GM20431 (cell line): Measurements from ENCODE around the gene CDC26.

ENCODE experiments used
- in situ Hi-C: fragments of 300-500 bp; cut with MseI, MboI; formaldehyde crosslinking; loops from one replicate; pipeline ENCODE4 v1.15.0; 2020; ENCODE audit warnings: low sequenced_read_pairs; ENCODE audit not compliant: unreplicated experiment

Gene CDC26

DNA sequence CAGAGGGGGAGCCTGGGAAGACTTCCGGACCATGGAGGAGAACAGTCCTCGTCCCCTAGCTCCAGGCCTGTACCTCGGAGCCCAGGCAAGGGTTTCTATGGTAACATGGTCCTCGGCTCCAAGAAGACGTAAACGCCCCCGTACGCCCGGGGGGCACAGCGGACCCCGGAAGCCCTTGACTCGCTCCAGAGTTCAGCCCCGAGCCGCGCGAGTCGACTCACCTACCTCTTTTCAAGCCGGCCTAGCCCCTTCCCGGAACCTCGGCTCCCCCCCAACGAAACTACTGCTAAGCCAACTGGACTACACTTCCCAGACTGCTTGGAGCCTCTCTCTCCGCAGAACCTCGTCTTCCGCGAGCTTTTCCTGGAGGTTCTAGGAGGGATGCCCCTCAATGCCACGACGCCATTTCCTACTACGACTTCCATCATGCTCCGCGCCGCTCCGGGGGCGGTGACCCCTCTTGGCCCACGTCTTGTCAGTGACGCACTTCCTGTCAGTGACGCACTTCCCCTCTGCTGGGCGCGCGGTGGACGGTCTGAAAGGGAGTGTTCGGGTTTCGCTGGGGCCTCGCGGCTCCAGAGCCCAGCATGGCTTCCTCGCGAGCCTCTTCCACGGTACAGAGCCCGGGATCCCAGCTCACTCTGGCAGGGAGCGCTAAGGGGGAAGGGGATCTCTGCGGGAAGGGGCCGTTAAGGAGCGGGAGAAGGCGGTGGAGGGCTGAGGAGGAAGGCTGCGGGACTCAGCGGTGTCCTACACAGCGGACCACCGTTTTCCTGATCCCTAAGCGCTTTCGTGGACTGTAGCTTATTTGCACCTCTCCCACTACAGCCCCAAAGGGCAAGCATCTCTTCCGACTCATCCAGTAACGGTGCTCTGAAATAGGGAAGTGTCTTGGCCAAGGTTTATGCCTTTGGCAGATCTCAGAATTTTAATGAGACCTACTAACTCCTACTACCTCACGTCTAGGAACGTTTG lies at the start of gene CDC26, which contains the start of gene PRPF4:
TSS of gene CDC26 (minus strand) at position 416 of the 975 bp plus-strand sequence. CDS start 3,065 bp downstream, outside the sequence.
TSS of gene PRPF4 (plus strand) at position 502 of the 975 bp plus-strand sequence. CDS start at position 588, 86 bp downstream.
- in situ Hi-C loops, result no loop called here

DNA sequence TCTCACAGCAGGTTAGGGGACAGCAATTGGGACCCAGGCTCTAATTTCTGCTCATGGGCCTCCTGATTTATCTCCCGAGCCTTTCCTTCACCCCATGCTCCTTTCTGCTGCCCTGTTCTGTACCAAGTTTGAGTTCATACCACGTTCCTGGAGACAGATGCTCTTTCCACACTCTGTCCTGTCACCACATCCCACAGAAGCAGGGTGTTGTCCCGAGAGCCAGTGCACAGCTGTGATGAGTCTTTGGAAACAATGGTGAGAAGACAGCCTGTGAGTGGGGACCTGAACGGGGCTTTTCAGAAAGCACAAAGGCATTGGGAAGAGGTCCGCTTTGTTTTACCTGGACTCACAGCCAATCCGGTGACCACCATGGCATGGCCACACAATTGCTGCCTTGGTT lies 47.3 kb upstream of the CDC26 start:
- in situ Hi-C loops, result loop anchor here (25.0 kb wide), 1 partner anchor 340 kb away; no protein-coding TSS in a partner anchor

DNA sequence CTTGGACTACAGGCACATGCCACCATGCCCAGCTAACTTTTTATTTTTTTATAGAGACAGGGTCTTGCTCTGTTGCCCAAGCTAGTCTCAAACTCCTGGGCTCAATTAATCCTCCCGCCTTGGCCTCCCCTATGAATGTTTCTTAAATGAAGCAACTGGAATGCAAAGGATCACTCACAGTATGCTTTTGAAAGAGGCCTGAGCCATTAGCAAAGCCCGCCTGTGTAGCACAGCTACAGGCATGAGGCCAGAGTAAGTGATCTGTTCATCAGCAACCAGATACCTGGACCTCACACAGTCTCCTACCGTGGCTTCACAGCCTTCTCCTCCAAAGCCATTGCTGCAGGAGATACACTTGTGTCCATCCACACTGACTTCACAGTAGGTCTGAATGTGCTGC lies 44.7 kb upstream of the CDC26 start:
- in situ Hi-C loops, result loop anchor here (25.0 kb wide), 1 partner anchor 342 kb away; no protein-coding TSS in a partner anchor

GRCh38 chr9:113319054-113319453 lies 43.7 kb upstream of the CDC26 start:
- in situ Hi-C loops, result loop anchor here (25.0 kb wide), 1 partner anchor 343 kb away; no protein-coding TSS in a partner anchor

DNA sequence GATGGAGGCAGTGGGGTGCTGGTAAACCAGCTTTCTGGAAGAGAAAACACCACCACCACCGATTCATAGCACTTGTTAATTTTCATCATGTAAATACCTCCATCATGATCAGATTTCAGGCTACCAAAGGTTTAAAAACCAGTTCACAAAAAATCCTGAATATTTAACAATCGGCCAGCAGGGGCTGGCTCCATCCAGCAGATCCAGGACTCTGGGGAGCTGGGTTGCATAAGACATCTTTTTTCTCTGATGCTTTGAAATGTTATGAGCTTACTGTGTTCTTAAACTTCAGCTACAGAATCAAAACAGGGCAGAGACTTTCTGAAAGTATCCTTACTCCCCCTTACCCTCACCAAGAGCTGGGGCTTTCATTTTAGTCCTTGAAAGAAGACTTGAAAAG lies 42.4 kb upstream of the CDC26 start:
- in situ Hi-C loops, result loop anchor here (25.0 kb wide), 1 partner anchor 345 kb away; no protein-coding TSS in a partner anchor

DNA sequence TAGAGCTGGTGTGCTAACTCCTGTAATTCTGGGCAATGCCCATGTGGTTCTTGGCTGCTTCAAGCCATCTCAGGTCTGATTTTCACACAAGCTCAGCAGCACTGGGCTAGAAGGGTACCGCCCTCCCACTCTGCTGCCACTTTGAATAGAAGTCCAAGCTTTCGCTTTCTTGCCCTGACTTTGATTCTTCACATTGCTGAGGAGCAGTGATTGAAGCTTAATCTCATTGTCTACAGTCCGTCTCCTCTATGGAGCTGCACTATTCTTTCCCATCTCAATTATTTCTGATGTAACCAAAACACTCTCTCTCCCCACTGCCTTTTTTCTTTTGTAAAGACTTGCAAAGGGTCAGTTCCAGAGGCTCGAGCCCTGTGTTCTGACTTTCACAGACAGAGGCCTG lies 40.7 kb upstream of the CDC26 start:
- in situ Hi-C loops, result loop anchor here (25.0 kb wide), 1 partner anchor 346 kb away; no protein-coding TSS in a partner anchor

- in situ Hi-C loops, result loop anchor here (25.0 kb wide), 1 partner anchor 347 kb away; no protein-coding TSS in a partner anchor
Observed at GRCh38 chr9:113315231-113315630, 39.9 kb upstream of the CDC26 start.

GRCh38 chr9:113313261-113313660 lies 37.9 kb upstream of the CDC26 start:
- in situ Hi-C loops, result loop anchor here (25.0 kb wide), 1 partner anchor 349 kb away; no protein-coding TSS in a partner anchor

GRCh38 chr9:113311961-113312360 lies 36.6 kb upstream of the CDC26 start:
- in situ Hi-C loops, result loop anchor here (25.0 kb wide), 1 partner anchor 350 kb away; no protein-coding TSS in a partner anchor

DNA sequence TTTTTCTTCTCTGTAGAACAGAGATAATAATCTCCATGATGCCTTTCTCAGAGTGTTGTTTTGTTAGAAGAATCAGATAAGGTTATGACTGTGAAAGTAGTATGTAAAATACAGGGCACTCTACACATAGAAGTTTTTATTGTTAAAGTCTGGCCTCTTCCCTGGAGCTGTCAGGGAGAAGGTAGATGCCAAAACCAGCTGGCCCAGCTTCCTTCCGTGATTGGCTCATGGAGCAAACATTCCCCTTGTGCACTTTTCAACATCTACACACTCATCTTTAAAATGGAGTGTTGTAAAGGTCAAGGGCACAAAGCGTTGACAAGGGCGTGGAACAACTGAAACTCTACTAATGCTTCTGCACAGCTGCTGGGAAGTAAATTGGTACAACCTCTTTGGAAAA lies 35.2 kb upstream of the CDC26 start:
- in situ Hi-C loops, result loop anchor here (25.0 kb wide), 1 partner anchor 352 kb away; no protein-coding TSS in a partner anchor

DNA sequence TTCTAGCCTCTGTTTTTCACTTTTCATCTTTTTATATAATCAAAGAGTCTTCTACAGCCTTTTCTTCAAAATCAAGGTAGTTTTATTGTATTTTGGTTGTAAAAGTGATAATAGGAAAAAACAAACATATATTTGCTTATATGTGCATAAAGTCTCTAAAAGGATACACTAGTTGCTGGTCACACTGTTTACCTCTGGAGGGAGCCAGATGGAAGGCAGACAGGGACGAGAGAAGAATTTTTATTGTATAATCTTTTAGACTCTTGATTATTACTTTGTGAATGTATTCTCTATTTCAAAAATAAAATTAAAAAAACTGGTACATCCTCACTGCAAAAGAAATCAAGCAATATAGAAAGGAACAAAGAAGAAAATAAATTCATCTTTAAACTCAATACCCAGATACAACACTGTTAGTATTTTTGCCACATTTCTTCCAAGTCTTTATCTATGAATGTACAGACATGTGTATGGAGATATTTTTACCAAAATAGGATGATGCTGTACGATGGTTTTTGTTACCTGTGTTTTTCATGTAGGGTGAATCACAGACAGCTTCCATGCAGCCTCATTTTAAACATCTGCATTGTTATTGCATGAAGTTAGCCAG lies 33.9 kb upstream of the CDC26 start:
- in situ Hi-C loops, result loop anchor here (25.0 kb wide), 1 partner anchor 353 kb away; no protein-coding TSS in a partner anchor

DNA sequence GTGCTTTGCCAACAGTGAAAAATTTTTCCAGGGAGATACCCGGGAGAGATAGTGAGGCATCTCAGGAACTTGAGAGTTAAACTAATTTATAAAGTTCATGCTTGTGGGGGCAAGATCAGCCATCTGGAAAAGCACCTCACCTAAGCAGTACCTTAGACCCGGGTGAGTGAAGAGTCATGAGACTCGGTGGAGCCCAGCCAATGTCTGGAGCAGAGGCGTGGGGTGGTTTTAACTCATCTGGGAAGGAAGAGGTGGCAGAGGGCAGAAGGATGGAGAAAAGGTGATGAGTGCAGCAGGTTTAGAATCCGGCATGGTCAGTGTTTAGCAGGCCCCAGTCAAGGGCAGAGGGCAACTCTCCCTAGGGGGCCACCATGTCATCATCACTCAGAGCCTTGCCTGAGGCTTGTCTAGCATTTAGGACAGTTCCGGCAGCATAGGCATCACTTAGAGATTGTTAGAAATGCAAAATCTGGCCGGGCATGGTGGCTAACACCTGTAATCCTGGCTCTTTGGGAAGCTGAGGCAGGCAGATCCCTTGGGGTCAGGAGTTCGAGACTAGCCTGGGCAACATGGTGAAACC lies 32.1 kb upstream of the CDC26 start:
- in situ Hi-C loops, result loop anchor here (25.0 kb wide), 1 partner anchor 355 kb away; no protein-coding TSS in a partner anchor

DNA sequence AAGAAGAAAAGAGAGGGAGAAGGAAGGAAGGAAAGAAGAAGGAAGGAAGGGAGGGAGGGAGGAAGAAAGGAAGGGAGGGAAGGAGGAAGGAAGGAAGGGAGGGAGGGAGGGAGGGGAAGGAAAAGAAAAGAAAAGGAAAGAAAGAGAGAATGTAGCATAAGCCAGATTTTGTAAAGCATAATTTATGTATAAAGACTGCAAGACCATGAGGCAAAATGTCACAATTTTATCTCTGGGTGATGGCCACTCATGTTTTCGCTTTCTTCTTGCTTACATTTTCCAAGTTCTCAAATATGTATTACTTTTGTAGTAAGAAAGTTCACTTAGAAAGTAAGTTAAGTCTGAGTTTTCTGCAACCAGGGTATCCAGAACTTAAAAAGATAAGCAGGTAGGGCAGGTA lies 31.2 kb upstream of the CDC26 start:
- in situ Hi-C loops, result loop anchor here (25.0 kb wide), 1 partner anchor 356 kb away; no protein-coding TSS in a partner anchor

DNA sequence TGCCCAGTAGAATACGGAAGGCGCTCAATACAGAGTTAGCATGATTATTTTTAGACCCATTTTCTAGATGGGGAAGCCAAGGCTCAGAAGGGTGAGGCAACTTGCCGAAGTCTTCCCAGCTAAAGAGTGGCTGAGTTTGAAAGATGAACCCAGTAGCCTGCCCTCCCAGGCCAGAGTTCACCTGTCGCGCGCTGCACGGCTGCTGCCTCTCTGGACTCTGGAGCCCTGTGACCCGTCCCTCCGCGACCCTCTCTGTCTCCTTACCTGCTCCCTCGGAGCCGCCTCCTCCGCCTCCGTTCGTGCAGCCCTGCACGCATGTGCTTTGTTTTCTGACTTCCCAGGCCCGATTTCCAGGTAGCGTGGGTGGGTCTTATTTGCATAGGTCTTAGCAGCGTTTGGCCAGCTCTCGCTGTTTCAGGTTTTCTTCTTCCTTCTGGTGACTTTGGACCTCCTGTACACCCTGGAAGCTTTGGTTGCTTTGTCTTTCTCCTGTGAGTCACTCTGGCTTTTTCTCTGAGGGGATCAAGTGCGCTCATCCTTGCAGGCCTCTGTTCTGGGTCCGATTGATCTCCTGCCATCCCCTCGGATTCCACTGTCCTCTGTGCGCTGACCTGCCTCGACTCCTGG lies 27.5 kb upstream of the CDC26 start, which contains the start of gene RNF183:
TSS of gene RNF183 (minus strand) at position 585 of the 627 bp plus-strand sequence. CDS start 5,192 bp downstream, outside the sequence.
- in situ Hi-C loops, result loop anchor here (25.0 kb wide), 1 partner anchor 359 kb away; no protein-coding TSS in a partner anchor

DNA sequence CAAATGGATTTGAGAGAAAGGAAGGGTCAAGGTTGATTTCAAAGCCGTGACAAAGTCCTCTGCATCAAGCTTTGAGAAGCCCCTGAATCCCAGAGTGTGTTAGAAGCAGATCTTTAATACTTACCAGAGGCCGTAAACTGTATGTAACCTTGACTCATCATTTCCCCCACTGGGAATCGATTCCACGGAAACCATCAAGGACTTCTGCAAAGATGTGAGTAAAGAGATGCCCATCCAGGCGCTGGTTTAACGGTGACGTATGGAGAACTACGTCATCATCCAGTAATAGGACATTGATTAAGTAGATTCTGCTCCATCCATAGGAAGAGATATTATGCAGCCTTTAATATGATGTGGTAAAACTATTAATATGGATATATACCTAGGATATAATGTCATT lies 26.2 kb upstream of the CDC26 start:
- in situ Hi-C loops, result loop anchor here (25.0 kb wide), 1 partner anchor 361 kb away; no protein-coding TSS in a partner anchor

DNA sequence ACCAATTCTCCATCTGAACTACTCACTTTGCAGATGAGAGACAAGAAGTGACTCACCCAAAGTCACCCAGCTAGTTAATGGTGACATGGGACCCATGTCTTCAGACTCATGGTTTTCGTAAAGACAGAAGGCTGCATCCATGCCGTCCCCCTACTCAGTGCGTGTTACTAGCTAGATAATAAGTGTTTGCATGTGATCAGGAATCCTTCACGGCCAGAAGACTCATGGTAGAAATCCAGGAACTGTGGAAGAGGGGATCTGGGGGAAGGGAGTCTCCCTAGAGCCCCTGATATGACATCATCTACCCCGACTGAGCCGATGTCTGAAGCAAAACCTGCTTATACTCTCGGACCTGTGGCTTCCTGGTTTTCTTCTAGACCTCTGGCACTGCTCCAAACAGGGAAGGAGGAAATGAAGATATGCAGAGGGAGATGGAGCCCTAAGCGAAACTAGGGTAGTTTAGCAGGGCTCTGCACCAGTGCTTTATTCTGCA lies 24.5 kb upstream of the CDC26 start:
- in situ Hi-C loops, result loop anchor here (25.0 kb wide), 1 partner anchor 362 kb away; no protein-coding TSS in a partner anchor

- in situ Hi-C loops, result no loop called here
Observed at GRCh38 chr9:113298924-113299770, 23.8 kb upstream of the CDC26 start.

DNA sequence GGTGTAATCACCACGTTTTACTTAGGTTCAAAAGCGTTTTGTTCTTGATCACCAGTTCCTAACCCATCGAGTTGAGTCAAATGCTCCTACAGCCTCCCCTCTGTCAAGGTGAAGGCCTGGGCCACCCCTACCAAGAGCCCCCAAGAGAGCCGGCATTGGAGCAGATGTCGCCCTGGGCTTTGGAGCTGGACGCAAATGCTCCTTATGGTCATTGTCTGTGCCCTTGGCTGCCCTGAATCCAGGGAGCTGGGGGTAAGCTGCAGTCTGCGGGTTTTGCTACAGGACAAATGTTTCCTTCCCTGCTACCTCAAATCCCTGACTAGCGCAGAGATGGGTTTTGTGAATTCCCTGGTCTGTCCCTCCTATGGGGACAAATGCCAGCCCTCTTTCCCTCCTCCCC lies 22.9 kb upstream of the CDC26 start:
- in situ Hi-C loops, result no loop called here
